Dermis microvascular lymphatic vessel endothelial cell (primary cell): Measurements from ENCODE around the gene XKRX. TPM values are rescaled to one million over a fixed set of nuclear protein-coding genes. Genes with fewer than 3 reads are reported as not detected.

Experiments
- DNase-seq, 2 donors: peaks; one replicate each; pipeline versions ENCODE4 v3.0.0 to v3.0.0-alpha.2; 2010; ENCODE audit warnings: low read depth in 2 of 2
- total RNA-seq: library from RNA; depleted of rRNA; stranded (reverse); fragments of >200 nt; gene quantifications from 2 replicates; pipeline ENCODE4 v1.2.1, GENCODE V29; 2014

XKRX gene
- under 0.01 TPM in 1 of 2 replicates, not detected in the other for total RNA-seq

DNA sequence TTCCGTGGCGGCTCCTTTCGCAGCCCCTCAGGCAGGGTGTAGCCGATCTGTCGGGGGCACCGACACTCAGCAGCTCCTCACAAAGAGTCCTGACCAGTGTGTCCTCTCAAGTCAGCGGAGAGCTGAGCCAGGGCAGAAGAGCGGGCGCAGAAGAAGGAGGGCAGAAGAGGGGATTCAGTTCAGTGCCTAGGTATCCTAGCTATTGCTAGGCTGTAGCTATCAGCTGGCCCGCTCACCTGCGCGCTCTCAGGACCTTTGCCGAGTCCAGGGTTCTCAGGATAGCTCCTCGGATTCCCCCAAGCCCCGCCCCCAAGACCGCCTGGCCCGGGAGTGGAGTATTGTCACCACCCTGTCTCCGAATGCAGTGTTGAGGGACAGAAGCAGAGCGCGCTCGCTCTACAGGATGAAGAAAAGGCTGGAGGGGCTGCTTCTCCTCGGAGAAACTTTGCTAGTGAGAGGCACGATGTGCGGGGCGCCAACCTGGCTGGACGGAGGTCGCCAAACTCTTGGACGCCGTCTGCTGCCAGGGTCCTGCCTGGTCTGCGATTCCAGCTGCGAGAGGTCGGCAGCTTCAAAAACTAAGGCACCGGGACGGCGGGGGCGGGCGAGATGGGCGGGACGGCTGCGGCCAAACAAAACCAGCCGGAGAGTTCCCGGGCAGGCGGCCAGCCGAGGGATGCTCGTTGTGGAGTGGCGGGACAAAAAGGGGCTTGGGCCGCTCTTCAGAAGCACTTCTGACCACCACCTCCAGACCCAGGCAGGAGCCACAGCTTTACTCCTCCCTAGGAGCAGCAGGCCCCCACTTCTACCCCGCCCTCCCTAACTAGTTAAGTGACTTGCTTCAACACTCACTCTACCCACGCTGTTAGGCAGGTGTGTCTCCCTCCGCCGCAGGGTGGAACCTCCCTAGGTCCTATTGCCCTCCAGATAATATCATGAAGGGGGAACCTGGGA is at the start of gene XKRX:
TSS of gene XKRX (minus strand) at position 258 of the 954 bp plus-strand sequence. CDS start 613 bp downstream, outside the sequence.
- peak in 1 of 2 donors; percentile 23 for DNase-seq

DNA sequence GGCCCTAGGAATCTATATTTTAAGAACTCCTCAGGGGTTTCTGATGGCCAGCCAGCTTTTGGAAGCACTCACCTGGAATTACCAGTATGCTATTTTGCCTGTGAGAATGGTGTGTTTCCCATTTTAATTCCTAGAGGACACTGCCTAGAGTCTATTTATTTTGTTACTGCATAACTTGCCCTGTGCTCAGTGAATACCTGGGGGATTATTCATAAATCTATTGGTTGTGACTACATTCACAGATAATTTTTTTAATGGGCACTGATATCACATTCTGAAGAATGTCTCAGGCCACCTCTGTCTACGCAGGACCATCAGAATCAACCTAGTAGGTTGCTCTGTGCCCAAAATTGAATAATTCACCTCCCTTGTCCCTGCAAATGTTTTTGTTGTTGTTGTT is 47.5 kb upstream of the XKRX start:
- no peak for DNase-seq

DNA sequence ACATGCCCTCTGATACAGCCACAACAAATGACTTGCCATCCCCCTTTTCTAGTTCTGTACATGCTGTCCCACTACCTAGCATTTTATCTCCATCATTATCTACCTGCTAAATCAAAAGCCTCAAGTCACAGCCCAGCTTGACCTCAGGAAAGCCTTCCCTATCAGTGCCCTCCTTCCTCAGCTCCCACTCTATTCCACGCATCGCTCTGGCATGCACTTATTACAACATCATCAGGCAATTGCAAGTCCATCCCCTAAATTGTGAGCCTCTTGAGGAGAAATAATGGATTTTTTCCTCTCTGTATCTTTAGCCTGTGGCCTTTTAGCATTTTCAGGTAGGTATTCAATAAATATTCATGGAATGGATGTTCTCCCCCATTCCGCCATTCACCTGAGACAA is 46.5 kb upstream of the XKRX start:
- DNase-seq, result no peak

DNA sequence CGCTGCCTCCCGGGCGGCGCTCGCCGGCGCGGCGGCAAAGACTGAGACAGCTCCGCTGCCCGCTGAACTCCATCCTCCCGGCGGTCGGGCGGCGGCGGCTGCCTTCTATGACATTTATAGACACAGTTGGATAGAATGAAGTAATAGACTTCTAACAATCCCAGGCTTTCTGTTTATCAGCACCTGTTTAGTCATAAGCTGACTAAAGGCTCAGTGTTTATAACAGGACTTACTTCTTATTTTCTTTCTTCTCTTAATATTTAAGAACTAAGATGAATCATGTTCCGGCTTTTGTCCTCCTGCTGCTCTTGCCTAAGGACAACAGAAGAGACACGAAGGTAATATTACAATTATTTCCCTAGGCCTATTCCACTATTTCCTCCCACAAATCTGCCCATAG is 44.7 kb upstream of the XKRX start:
- peak in 1 of 2 donors; percentile 77 for DNase-seq

DNA sequence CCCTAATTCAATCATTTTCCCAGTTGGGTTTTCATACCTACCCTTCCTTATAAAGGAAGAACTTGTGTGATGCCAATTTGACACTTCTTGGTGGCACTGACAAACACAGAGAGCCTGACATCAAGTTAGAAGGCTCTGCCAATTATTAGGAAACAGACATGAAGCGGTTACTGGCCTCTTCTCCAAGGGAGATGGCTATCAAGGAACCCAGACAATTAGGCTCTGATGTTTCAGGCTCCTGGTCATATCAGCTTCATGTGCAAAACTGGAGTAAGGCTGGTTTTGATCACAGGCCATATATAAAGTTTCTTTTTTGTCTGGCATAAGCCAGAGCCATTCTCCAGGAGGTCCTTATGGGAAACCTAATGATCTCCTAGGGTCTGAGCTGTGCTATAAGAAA is 41.2 kb upstream of the XKRX start:
- no peak for DNase-seq

DNA sequence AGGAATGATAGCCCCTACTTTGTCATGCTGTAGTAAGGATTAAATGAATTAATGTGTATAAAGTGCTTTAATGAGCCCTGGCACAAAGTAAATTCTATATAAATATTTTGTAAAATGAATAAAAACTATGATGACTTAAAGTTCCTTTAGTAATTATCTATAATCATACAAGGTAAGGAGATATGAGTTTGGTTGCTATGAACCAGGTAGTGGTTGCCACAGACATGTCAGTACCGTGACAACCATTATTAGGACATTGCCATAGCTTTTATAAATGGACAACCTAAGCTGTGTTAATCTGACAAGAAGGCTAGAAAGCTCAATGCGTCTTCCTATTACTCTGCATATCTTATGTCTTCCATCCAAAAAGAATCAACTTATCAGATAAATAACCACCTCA is 40.7 kb upstream of the XKRX start, which contains the start of gene ARL13A:
TSS of gene ARL13A (plus strand) at position 301 of the 400 bp plus-strand sequence. CDS start 3,982 bp downstream, outside the sequence.
- no peak for DNase-seq

DNA sequence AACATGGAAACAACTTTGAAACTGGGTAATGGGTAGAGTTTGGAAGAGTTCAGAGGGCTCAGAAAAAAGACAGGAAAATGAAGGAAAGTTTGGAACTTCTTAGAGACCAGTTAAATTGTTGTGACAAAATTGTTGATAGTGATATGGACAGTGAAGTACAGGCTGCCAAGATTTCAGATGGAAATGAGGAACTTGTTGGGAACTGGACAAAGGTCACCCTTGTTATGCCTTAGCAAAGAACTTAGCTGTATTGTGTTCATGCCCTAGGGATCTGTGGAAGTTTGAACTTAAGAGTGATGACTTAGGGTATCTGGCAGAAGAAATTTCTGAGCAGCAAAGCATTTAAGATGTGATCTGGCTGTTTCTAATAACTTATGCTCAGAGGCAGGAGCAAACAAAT is 35.6 kb upstream of the XKRX start:
- DNase-seq, result peak in 1 of 2 donors; percentile 34

DNA sequence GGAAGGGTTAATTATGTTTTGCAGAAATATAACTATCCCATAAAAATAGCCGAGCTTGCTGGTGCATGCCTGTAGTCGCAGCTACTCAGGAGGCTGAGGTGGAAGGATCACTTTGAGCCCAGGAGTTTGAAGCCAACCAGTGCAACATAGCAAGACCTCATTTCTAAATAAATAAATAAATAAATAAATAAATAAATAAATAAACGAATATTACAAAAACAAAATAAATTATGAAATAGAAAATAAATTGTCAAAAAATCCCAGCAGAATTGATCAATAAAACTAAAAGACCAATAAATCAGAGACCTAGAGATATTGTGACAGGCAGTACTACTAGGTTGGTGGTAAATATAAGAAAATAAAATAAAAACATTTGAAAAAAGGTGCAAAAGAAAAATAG is 34.1 kb upstream of the XKRX start:
- DNase-seq, result no peak

DNA sequence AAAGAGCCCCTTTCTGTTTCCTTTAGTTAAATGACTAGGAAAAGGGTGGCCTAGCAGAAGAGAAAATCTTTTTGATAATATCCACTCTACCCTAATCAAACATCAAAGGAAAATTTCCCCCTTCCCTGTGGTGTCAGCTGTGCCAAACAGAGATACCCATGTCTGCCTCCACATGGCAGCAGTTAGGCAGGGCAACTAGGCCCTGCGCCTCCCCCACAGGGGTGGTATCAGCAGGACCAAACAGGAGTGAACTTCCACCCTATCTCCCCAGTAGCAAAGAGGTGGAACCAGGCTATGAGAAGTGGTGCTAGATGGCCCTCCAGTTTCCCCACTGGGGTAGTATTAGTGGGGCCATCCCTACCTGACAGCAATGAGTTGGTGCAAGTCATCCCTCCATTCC is 19.8 kb upstream of the XKRX start:
- DNase-seq, result no peak

DNA sequence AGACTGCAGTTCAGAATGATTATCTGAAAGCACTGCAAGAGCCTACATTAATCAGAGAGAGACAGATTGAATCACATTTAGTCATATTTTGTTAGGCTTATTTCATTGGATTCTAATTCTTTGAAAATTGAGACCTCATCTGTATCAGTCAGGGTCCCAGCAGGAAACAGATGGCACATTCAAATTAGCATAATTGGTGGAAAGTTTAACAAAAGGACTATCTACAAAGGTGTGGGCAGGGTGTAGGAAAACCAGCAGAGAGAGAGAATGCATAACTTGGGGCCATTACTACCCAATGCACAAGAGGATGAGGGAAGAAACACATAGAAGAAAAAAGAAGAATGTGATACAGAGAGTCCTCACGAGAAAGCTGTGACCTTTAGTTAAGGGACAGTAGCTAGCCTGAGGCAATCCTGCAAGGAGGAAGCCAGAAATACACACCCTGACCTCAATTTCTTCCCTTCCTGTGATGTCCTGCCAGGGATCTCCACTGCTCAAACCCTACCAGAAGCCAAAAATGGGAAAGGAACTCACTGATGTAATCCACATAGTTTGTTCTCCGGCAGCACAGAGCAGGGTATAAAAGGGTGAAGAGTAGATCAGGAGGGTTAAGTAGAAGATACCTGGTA is 17.7 kb upstream of the XKRX start:
- DNase-seq, result no peak

DNA sequence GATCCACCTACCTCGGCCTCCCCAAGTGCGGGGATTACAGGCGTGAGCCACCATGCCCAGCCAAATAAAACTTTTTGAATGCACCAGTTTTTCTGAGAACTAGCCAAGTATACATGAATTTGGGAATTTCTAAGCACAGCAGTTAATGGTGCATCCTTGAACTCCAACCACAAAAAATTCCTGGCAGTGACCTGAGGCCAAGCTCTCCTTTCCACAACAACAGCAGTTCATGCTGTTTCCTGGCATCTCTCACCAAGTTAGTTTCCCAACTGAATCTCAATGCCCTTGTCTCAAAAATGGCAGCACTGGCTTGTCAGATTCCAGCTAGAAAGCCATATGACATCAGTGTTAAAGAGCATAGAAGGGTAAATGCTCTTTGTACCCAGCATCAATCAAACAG is 15.9 kb upstream of the XKRX start:
- no peak for DNase-seq

DNA sequence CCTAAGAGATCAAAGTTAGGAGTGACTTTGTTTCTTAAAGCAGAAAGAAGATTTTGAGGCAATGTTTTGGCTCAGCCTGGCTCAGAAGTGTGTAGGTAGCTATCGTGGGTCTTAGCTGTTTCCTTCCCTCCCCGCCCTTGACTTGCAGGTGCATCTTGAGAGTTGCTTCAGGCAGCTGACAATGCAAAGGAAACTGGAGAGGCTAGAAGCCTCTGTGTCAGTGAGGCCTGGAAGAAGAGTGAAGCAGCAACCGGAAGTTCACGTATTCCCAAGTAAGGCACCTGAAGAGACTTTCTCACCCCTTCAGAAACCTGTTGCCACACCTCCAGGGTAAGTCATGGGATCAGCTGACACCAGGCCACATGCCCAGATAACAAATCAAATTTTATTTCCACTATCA is 10.6 kb upstream of the XKRX start:
- DNase-seq, result no peak

DNA sequence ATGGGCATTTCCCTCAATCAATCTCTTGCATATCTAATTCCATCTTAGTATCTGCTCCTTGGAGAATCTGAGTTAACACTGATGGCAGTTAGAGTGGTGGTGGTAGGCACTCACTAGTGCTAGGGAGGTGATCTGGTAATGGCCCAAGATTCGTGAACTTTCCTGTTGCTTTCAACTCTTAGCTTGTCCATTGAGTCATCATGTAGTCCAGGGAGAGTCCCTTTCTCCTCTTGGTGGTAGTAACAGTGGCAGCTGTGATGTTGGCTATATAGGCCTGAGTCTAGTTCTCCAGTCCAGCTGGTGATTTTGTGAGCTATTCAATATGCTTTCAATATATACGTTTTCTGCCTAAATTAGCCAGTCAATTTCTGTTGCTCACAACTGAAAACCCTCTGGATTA is 7.0 kb upstream of the XKRX start:
- DNase-seq, result no peak

DNA sequence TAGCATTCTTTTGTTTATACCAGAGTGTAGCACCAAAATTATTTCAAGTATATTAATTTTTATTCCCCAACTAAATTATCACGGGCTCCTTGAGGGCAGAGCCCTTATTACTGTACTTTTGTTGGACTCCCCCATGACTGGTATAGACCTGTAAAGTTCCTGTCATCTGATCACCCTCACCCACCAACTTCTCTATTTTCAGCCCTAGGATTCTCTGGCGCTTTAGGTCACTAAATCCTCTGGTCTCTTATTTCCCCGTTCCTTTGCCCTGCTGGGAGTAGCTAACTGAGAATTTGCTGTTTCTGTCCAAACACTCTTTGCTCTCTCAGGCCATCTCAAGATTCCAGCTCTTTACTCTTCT is 3.2 kb upstream of the XKRX start:
- no peak for DNase-seq

DNA sequence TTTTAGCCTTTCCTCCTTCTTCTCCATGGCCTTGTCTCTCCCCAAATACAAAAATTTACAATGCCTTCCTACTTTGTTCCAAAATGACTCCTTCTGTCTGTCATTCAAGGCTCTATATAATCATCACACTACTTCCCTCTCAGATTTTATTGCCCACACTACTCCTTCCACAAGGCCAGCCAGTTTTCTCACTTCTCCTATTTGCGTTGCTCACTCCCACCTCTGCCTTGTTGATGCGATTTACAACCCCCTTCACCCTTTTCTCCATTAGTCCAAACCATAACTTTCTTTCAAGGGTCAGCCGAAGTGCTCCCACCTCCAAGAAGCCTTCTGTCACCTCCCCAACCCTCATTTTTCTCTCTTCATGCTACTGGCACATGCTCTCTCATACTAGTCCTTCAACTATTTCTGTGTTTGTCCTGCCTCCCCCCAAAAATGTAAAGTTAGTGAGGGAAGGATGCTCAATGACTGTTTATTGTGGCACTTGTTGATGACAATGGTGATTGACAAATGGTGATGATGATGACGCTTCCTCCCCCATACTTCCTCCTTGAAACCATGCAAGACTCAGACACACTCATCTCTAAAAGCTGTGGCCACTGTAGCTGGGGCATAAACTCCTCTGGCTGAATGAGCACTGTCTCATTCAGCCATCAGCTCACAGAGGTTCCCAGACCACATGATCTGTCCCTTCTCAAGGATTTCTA is 2.7 kb upstream of the XKRX start:
- no peak for DNase-seq

DNA sequence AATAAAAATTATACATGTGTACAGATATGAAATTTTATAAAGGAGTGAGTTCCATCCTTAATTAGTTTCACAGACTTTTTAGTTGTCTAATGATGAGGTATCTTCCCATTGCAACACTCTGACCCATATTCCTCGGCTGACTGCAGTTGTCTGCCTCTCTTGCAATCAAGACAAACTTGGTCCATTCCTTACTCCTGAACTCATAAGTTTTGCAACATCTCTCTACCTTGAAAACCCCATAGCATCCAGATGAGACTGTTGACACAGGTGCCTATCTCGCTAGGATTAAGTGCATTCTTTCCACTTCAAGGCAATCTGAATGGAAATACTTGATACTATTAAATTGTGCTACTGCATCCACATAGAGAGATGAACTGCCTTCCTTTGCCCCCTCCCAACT is 2.3 kb downstream of the XKRX start:
- no peak for DNase-seq

DNA sequence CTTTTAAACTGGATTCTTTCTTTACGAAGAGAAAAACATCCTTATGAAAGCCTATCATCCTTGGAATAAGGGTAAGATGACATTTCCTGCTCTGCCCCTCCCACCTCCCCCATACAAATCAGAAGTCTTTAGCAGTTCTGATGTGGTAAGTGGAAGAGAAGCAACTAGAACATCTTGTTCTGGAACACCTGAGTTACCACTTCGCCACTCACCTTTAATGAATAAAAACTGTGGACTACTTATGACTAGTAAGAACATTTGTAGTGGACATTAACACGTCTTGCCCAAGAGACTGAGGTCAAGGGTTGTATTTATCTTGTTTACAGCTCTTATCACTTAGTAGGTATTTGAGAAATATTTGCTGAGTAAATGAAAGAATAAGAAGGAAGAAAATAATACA is 4.3 kb downstream of the XKRX start:
- no peak for DNase-seq

DNA sequence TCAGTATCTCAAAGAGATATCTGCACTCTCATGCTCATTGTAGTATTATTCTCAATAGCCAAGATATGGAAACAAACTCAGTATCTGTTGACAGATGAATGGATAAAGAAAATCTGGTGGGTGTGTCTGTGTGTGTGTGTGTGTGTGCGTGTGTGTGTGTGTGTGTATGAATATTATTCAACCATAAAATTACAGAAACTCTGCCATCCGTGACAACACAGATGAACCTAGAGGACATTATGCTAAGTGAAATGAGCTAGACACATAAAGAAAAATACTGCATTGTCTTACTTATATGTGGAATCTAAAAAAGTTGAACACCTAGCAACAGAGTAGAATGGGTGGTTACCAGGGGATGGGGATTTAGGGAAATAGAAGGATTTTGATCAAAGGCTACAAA is 13.2 kb downstream of the XKRX start:
- no peak for DNase-seq

DNA sequence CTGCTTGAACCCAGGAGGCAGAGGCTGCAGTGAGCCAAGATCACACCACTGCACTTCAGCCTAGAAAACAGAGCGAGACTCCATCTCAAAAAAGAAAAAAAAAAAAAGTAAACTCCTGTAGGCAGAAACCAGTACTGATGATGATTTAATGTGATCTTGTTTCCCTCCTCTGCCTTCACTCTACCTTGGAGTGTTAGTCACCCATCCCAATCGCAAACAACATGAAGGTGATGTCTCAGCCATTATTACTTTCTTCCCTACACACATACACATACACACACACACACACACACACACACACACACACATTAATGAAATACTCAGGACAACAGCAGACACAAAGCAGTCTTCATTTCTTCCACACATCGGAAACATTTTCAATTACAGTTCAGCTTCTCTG is 15.6 kb downstream of the XKRX start:
- DNase-seq, result no peak

DNA sequence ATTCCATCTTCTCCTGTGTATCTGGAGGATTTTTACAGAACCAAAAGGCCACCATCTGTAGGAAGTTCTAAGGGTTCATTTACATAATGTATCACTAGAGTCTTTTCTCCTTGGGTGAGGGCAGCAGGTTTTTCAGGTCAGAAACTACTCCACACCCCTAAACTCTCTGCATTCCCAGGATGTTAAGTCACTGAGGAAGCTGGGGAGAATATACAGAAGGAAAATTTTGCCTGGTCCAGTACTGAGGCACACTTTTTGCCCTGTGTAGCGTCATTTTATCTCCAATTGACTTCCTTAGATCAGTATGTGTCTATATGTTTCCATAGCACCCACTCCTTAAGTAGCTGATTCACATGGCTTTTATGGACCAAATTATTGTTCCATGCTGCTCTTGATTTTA is 17.0 kb downstream of the XKRX start:
- no peak for DNase-seq

DNA sequence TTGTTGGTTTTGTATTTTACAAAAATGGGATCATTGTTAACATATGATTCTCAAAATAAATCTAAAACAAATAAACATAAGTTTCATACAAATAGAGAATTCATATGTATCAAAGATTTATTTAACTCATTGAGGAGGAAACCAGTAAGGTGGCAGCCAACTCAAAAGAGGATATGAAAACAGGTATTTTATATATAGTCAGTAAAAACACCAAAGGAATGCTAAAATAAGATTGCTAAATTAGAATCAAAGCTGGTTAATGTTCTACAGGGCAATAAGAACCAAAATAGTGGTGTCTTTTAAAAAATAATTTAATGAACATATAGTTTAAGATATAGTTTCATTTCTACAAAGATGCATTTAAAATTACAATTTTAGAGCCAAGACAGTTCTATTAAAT is 23.1 kb downstream of the XKRX start:
- DNase-seq, result no peak

DNA sequence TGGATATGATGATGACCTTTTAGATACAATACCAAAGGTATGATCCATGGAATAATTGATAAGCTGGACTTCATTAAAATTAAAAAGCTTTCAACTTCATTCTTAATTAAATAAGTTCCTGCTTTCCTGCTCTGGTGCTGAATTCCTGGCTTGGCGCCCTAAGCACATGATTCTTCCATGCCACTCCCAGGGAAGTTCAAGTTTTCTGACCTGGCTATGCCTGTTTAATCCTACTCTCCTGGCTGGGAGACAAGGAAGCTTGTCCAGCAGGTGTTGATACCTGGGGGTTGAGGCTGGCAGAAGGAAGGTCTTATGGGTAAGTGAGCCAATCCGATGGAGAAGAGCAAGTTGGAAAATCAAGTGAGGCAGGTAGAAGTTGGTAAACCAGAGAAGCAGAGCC is 24.3 kb downstream of the XKRX start:
- no peak for DNase-seq
